ENCODE results near the gene ADAMTSL3.

GRCh38 chr15:83904107-83905040, 250.5 kb downstream of the ADAMTSL3 start:
- TF ChIP-seq REST (IDR thresholded peaks at IDR 0.05; ENCODE audit: low read depth, low read length): no peak
- no peak for TF ChIP-seq CTCF (IDR thresholded peaks at IDR 0.05)
- TF ChIP-seq USF2 (IDR thresholded peaks at IDR 0.05; ENCODE audit: borderline replicate concordance, low read depth, low read length): no peak
- no peak for TF ChIP-seq FOXJ3 (CRISPR knock-in tag; IDR thresholded peaks at IDR 0.05)
- TF ChIP-seq ZBTB33 (IDR thresholded peaks at IDR 0.05; ENCODE audit: borderline replicate concordance, low read depth): no peak
- TF ChIP-seq RFX5 (IDR thresholded peaks at IDR 0.05; ENCODE audit: low read length): no peak
- no peak for TF ChIP-seq GATA2 (CRISPR knock-in tag; IDR thresholded peaks at IDR 0.05)
- TF ChIP-seq POLR2AphosphoS5 (IDR thresholded peaks at IDR 0.05; ENCODE audit: low read depth, low read length): no peak
- no peak for TF ChIP-seq EP300 (IDR thresholded peaks at IDR 0.05; ENCODE audit: borderline replicate concordance in 1 of 2, low read depth in 1 of 2, low read length in 1 of 2)

Data from SK-N-SH (cell line).